ENCODE data around the gene SERPINA10. TPM values are rescaled to one million over a fixed set of nuclear protein-coding genes. Genes with fewer than 3 reads are reported as not detected.
"Not testable (repeated sequence)": the region's sequence is repeated elsewhere in the genome, so short reads cannot be mapped to it uniquely, and the experiment has no call there.

SERPINA10 gene
- total and polyA plus RNA-seq, 7 donors = 0.06 TPM; not detected in 6

- TF ChIP-seq CTCF (IDR thresholded peaks at IDR 0.05) = no peak
- no peak for TF ChIP-seq EP300 (IDR thresholded peaks at IDR 0.05)
- TF ChIP-seq POLR2A (IDR thresholded peaks at IDR 0.05) = no peak
- Histone ChIP-seq H3K36me3 (no peaks in the 10 kb centered on the region), H3K27me3 (no peaks in the 10 kb centered on the region), H3K4me1 (no peaks in the 10 kb centered on the region), H3K4me3 (no peak overlapping the region), H3K27ac (no peak overlapping the region), H3K9me3 (no peaks in the 10 kb centered on the region)
- DNase-seq = no peak
- intact Hi-C loops (cut with DNase I) = no loop called here
- WGBS, 2 donors = 79 to 87% methylated on average over 2 of the region's 2 CpGs
These were observed 14.3 kb downstream of the SERPINA10 start for GRCh38 chr14:94278731-94279130.

- H3K4me1 ChIP-seq; DNase-seq; H3K9me3 ChIP-seq; intact Hi-C loops (cut with DNase I); H3K36me3 ChIP-seq; H3K27me3 ChIP-seq; H3K4me3 ChIP-seq; H3K27ac ChIP-seq: not testable (repeated sequence)
- 57 to 74% methylated on average over 11 of the region's 11 CpGs for WGBS, 2 donors
These were observed 16.0 kb downstream of the SERPINA10 start for GRCh38 chr14:94276898-94277561.

GRCh38 chr14:94269156-94269555, 23.9 kb downstream of the SERPINA10 start:
- peaks cover 0 to 3% (median 0%) of the 10 kb centered on the region in 4 donors for H3K36me3 ChIP-seq
- WGBS, 2 donors = 22 to 69% methylated on average over 10 of the region's 10 CpGs
- H3K9me3 ChIP-seq = no peaks in the 10 kb centered on the region
- no peaks in the 10 kb centered on the region for H3K27me3 ChIP-seq
- intact Hi-C loops (cut with DNase I) = no loop called here
- H3K4me1 ChIP-seq = no peaks in the 10 kb centered on the region
- H3K4me3 ChIP-seq = no peak overlapping the region
- no peak for DNase-seq
- TF ChIP-seq CTCF (IDR thresholded peaks at IDR 0.05) (no peak), POLR2A (IDR thresholded peaks at IDR 0.05) (no peak), POLR2AphosphoS5 (IDR thresholded peaks at IDR 0.05) (no peak)
- no peak overlapping the region for H3K27ac ChIP-seq

GRCh38 chr14:94268582-94268981, 24.5 kb downstream of the SERPINA10 start:
- H3K27me3 ChIP-seq; H3K4me3 ChIP-seq; intact Hi-C loops (cut with DNase I); DNase-seq; H3K4me1 ChIP-seq; H3K9me3 ChIP-seq; H3K36me3 ChIP-seq; H3K27ac ChIP-seq: not testable (repeated sequence)
- WGBS, 2 donors = 82 to 83% methylated on average over 7 of the region's 7 CpGs

- TF ChIP-seq CTCF (IDR thresholded peaks at IDR 0.05) (no peak), POLR2A (IDR thresholded peaks at IDR 0.05) (no peak), POLR2AphosphoS5 (IDR thresholded peaks at IDR 0.05) (no peak), EP300 (IDR thresholded peaks at IDR 0.05) (no peak)
- intact Hi-C loops (cut with DNase I) = no loop called here
- no peaks in the 10 kb centered on the region for H3K4me1 ChIP-seq
- 70 to 81% methylated on average over 1 of the region's 1 CpG for WGBS, 2 donors
- peaks cover 0 to 3% (median 0%) of the 10 kb centered on the region in 4 donors for H3K36me3 ChIP-seq
- H3K4me3 ChIP-seq = no peak overlapping the region
- H3K27ac ChIP-seq = no peak overlapping the region
- peaks cover 0 to 3% (median 0%) of the 10 kb centered on the region in 4 donors for H3K9me3 ChIP-seq
- DNase-seq = no peak
- no peaks in the 10 kb centered on the region for H3K27me3 ChIP-seq
These were observed 25.7 kb downstream of the SERPINA10 start for GRCh38 chr14:94267352-94267751.

GRCh38 chr14:94264195-94264594, 28.9 kb downstream of the SERPINA10 start:
- 71 to 90% methylated on average over 3 of the region's 3 CpGs for WGBS, 2 donors
- H3K9me3 ChIP-seq; H3K27ac ChIP-seq; H3K4me1 ChIP-seq; H3K4me3 ChIP-seq; H3K36me3 ChIP-seq; intact Hi-C loops (cut with DNase I); H3K27me3 ChIP-seq; DNase-seq: not testable (repeated sequence)
